ENCODE data around the gene STAT3.
"Not testable (repeated sequence)": the region's sequence is repeated elsewhere in the genome, so short reads cannot be mapped to it uniquely, and the experiment has no call there.

The STAT3 gene

DNA sequence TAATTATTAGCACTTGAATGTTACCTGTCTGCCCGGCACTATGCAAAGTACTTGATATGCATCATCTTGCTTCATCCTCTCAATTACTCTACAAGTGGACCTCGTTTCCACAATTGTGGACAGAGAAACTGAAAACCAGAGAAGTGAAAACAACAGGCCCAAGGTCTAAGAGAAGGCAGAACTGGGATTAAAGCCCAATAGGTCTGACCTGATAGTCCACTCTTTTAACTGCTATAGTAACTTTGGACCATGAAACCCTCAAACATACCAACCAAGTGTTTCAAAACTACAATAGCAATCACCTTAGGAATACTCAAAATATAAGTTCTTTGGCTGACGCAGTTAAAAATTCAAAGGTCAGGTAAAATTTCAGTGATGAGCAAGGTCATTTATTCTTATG is 7.3 kb downstream of the STAT3 start:
- no peak for DNase-seq (ENCODE audit: low read depth)

DNA sequence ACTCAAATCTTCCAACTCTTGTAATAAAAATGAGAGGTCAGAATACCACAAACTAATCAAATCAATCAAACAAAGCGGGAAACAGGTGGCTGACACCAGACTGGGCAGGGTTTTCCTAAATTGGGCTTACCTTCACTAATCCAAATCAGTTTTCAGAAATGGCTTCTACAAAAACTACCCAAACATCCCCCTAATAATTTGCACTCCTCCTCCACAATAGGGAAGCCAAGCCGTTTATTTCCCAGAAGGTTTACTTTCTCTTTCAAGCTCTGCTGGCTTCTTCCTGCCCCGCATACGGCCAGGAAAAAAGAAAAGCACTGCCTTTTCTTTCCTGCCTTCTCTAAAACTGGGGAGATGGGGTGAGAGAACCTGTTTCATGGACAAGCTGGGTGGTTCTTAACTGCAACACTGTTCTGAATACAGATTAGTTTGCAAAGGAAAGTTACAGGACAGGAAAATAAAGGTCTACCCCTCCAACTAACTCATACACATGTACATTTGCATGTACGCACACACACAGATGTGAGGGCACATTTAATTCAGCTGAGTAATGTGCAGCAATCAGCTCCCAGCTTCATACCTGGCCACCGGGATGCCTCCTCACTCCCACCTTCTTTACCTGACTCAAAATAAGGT is 9.2 kb downstream of the STAT3 start:
- no peak for DNase-seq (ENCODE audit: low read depth)

DNA sequence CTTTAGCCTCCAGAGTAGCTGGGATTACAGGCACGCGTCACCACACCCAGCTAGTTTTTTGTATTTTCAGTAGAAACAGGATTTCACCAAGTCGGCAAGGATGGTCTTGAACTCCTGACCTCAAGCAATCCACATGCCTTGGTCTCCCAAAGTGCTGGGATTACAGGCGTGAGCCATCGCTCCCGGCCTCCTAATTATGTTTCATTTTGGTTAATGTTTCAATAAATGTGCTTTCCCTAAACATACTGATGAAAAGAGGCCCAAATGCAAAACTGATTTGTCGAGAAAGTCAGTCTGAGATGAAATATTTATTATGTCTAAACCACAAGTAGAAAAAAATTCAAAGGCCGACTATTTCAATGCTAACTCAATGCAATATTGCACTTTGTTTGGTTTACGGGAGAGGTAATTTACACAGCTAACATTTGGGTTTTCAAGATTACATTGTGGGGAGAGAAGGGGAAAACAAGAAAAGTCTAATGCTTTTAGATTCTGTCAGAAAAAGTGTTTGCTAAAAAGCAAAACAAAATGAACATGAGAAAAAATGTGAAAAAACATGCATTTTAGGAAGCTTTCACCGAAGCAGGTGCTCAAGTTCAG is 9.8 kb downstream of the STAT3 start:
- no peak for DNase-seq (ENCODE audit: low read depth)

DNA sequence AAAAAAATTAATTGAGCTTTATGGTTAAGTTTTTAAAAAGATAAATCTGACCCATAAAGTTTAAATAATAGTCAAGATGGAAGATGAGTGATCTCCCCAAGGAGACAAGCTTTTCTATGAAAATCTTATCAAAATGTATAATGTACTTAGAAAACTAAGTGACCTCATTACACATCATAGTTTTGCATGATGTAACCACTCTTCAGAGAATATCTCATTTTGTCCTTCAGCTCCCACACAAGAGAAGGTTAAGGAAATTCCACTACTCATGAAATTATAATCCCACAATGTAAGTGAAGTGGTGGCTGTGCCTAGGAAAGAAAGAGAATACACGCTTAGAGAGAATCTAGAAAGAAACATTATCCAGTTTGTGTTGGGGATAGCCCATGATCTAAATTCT is 14.3 kb downstream of the STAT3 start:
- no peak for DNase-seq (ENCODE audit: low read depth)

DNA sequence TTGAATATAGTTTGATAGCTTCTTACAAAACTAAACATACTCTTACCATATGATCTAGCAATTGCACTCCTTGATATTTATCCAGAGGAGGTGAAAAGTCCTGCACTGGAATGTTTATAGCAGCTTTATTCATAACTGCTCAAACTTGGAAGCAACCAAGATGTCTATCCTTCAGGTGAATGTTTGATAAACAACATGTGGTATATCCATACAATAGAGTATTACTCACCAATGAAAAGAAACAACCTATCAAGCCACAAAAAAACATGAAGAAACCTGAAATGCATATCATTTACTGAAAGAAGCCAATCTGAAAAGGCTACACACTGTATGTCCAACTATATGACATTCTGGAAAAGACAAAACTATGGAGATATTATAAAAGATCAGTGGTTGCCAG is 16.1 kb downstream of the STAT3 start:
- DNase-seq (ENCODE audit: low read depth), result no peak

DNA sequence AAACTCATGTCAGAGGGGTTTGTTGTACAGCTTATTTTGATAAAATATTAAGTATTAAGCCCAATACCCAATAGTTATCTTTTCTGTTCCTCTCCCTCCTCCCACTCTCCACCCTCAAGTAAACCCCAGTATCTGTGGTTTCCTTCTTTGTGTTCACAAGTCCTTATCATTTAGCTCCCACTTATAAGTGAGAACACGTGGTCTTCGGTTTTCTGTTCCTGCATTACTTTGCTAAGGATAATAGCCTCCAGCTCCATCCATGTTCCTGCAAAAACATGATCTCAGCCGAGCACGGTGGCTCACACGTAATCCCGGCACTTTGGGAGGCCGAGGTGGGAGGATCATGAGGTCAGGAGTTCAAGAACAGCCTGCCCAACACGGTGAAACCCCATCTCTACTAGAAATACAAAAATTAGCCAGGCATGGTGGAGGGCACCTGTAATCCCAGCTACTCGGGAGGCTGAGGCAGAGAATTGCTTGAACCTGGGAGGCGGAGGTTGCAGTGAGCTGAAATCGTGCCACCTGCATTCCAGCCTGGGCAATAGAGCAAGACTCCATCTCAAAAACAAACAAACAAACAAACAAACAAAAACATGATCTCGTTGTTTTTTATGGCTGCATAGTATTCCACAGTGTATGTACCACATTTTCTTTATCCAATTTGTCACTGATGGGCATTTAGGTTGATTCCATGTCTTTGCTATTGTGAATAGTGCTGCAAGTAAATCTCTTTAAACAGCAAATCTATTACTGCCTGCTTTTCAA is 19.3 kb downstream of the STAT3 start:
- DNase-seq (ENCODE audit: low read depth), result peak; percentile 62

DNA sequence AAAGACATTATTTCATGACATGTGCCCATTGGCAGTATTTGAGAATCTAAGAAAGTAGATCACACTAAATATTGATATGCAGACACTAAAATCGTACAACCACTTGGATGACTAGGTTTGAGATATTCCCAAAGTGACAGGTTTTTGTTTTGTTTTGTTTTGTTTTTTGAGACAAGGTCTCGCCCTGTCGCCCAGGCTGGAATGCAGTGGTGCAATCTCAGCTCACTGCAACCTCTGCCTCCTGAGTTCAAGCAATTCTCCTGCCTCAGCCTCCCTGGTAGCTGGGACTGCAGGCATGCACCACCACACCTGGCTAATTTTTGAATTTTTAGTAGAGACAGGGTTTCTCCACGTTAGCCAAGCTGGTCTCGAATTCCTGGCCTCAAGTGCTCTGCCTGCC is 19.9 kb downstream of the STAT3 start:
- DNase-seq (ENCODE audit: low read depth), result not testable (repeated sequence)

DNA sequence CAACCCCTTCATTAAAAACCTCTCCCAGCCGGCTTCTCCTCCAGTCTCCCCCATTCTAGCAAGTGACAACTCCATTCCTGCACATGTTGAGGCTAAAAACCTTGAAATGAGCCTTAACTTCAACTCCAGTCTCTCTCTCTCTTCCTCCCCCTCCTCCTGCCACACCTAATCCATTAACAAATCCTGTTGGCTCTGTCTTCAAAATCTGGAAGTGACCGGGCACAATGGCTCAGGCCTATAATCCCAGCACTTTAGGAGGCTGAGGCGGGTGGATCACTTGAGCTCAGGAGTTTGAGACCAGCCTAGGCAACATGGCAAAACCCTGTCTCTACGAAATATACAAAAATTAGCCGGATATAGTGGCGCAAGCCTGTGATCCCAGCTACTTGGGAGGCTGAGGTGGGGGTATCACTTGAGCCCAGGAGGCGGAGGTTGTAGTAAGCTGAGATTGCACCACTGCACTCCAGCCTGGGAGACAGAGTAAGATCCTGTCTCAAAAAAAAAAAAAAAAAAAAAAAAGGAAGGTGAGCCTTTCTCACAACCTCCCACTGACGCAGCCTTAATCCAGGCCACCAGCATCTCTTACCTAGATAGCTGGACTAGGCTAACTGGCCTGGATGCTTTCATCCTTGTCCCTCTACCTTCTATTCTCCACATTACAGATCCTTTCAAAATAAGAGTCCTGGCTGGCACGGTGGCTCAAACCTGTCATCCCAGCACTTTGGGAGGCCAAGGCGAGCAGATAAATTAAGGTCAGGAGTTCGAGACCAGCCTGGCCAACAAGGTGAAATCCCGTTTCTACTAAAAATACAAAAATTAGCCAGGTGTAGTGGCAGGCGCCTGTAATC is 21.8 kb downstream of the STAT3 start:
- not testable (repeated sequence) for DNase-seq (ENCODE audit: low read depth)

DNA sequence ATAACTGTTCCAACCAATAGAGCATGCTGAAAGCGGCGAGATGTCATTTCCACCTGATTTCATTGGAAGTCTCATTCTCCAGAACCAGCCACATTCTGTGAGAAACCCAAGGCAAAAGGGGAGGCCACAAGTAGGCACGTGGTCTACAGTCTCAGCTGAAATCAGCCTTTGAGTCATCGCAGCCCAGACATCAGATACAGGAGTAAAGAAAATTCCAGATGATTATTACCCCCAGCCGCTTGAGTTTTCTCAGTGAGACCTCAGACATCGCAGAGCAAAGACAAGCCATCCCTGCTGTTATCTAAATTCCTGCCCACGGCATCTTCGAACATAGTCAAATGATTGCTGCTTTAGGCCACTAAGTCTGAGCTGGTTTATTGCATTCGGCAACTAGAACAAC is 23.1 kb downstream of the STAT3 start:
- no peak for DNase-seq (ENCODE audit: low read depth)

DNA sequence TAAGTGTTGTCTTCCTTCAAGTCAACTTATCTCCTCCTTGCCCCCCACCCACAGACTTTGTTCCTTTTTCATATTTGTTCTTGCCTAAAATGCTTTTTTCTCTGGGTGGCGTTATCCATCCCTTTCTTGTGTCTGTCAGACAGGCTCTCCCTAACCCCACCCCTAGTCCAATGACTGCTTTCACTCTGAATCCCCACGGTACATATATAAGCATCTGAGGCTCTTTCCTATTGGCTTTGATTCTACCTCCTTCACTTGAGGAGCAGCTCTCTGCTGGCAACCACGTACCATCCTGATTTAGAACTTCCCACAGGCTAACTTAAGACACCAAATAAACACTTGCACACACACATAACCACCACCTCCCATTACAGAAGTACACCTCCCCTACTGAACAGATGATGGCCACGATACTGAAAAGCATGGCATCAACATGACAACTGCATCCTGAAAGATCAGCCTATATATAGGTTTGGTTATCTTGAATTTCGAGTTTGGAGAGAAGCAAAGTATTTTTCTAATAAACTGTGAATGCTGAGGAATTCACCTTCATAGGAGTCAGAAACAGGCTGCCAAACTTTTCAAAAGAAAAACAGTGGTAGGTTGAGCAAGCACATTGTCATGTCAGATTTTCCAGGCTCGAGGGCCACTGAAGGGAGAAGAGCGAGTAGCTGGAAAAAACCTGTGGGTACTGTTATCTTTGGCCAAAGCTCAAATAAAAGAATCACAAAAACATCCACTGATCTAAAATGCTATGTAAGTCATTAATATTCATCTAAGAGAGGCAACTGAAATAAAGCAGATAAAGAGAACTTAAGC is 24.3 kb downstream of the STAT3 start:
- peak; percentile 68 for DNase-seq (ENCODE audit: low read depth)

DNA sequence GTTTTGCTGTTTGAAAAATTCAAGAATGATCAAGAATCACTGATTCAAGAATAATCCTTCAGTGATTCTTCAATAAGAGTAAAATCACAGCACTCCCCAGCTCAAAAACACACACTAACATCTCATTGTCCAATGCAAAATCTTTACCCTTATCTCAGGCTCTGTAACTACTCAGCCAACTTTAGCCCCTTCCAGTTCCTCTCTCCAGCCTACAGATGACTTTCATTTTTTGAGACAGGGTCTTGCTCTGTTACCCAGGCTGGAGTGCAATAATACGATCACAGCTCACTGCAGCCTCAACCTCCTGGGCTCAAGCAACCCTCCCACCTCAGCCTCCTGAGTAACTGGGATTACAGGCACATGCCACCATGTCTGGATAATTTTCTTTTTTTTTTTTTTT is 25.0 kb downstream of the STAT3 start:
- DNase-seq (ENCODE audit: low read depth), result no peak

DNA sequence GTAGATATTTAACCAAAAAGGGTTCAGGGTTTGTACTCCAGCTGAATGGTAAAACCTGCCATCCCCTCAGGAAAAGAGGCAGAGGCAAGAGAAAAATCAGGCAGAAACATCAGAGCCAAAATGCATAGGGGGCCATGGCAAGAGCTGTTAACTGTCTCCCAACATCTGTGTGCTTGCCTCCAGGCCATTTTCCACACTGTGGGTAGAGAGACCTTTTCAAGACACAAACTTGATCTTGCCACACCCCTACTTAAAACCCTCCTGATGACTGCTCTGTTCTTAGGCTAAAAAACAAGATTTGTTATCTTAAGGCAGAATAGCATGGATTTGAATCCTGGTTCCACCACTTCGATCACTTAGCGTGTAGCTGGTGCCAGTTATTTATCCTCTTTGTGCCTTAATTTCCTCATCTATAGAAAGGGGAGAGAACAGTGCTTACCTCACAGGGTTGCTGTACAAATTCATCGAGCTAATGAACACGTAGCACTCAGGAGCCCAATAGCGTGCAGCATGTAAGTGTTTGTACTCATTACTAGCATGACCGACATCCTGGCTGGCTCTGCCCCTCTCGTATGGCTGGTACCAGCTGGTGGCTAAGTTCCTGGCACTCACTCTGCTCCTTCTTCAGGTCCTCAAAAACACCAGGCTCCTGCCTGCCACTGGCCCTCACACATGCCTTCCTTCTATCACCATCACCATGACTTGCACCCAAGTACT is 25.8 kb downstream of the STAT3 start:
- no peak for DNase-seq (ENCODE audit: low read depth)

DNA sequence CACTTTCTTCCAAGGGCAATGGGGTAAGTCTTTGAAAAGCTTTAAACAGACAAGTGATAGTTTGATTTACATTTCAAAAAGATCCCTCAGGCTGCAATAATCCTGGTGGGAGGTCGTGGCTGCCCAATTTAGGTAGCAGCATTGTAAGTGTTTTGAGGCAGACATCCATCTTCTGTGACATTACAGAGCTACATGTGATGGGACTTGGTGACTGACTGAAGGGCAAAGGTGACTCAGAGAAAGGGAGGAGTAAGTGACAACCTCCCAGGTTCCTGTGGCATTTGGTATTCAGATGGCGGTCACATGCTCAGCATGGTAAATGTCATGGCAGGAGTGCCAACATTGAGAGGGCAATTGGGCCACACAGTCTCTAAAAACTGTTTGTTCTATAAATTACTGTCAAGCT is 26.5 kb downstream of the STAT3 start:
- no peak for DNase-seq (ENCODE audit: low read depth)

DNA sequence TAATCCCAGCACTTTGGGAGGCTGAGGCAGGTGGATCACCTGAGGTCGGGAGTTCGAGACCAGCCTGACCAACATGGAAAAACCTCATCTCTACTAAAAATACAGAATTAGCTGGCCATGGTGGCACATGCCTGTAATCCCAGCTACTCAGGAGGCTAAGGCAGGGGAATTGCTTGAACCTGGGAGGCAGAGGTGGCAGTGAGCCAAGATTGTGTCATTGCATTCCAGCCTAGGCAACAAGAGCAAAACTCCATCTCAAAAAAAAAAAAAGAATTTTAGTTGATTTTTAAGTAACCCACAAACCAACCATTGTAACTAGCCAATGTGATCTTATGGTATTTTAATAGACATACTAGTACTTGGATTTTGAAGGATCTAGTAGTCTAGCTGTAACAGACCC is 27.9 kb downstream of the STAT3 start:
- not testable (repeated sequence) for DNase-seq (ENCODE audit: low read depth)

DNA sequence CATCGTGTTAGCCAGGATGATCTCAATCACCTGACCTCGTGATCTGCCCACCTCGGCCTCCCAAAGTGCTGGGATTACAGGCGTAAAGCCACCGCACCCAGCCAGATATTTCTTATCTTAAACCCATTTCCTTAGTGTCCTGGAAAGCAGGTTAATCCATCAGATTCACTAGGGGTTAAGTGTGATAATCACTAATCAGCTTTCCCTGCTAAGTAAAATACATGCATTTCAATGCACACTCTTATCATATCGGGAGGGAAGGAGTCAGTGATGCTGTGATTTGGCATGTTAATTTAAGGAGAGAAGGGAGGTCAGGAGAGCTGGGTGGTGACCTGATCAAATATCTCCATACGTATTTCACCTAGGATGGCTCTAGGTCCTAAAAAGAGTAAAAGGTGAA is 29.1 kb downstream of the STAT3 start:
- DNase-seq (ENCODE audit: low read depth), result no peak

DNA sequence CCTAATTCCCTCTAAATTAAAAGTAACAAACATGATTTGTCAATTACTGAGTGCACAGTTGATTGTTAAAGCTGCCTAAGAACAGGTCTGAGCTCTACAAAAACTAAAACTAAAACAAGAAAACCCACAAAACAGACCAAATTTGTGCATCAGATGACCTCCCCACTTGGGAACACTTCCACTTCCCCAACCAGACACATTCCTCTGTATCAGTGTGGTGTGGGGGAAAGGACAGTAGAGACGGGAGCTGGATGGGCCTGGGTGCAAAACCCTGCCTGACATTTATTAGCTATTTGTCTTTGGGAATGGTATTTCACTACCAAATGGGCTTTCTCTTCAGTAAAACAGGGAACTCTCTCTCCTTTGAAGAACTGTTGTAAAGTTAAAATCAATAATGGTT is 29.8 kb downstream of the STAT3 start:
- no peak for DNase-seq (ENCODE audit: low read depth)

DNA sequence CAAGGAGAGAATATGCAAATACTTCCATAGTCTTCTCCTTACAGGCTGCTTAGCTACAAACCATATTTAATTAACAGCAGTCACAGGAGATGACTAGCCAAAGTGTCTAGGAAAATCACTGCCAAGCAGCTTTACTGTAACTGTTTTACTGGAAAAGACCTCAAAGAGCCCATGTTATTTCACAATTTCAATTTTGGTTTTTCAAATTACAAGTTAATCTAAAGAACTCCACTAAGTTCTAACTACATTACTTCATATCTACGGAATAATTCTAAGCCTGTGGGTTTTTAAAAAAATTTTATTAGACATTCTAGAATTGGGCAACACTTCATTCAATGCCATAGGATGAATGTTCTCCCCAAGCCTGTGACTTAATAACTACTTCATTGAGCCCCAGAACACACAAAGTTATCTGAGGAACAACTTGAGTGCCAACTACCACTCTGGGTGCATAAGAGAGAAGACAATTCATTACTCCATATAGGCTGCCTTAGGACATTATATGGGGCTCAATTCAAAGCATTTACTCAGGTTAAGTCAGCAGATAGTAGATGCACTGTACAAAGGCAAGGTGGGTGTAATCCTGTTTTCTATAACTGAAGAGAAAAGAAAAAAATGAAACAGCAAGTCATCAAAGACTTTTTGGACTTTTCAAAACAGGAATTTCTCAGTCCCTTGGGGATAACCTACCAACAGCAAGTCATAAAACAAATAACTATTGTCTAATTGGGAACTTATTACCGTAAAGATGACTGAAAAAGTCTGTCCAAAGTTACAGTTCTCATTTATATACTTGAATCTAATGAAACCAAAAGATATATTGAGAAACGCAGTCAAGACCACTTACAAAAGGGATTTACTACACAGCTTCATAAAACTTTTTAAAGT is 33.0 kb downstream of the STAT3 start:
- no peak for DNase-seq (ENCODE audit: low read depth)

DNA sequence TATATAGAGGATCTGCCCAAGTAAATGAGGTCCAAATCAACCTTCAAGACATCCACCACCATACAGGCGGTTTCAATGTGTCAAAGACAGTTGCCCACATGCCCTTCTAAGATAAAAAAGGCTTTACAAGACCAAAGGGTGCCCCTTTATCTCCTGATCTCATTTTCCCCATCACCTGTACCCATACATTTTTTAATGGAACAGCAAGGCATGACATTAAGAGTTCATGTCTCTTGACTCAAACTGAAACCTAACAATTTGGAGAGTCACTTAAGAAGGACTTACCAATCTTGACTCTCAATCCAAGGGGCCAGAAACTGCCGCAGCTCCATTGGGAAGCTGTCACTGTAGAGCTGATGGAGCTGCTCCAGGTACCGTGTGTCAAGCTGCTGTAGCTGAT is 40.1 kb downstream of the STAT3 start:
- DNase-seq (ENCODE audit: low read depth), result no peak

DNA sequence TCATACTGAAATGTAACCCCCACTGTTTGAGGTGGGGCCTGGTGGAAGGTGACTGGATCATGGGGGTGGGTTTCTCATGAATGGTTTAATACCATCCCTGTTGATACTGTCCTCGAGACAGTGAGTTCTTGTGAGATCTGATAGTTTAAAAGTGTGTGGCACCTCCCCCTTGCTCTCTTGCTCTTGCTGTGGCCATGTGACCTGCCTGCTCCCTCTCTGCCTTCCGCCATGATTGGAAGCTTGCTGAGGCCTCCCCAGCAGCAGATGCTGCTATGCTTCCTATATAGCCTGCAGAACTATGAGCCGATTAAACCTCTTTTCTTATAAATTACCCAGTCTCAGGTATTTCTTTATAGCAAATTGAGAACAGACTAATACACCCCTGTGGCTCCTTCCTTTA is 40.6 kb downstream of the STAT3 start:
- DNase-seq (ENCODE audit: low read depth), result no peak

DNA sequence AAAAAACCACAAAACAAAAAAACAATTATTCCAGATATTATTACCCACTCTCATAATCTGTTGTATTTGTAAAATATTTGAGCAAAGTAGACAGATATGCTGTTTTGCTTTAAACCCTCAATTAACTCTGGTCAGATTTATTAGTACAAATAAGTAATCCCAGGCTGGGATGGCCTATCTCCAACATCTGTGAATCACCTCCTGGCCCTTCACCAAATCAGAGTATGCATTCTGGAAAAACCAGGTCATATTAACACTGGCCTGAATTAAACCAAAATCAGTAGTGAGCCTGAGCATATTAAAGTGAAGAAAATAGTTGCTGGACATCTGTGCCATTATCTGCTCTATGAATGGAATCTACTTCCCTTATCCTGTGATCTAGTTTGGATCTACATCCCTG is 41.0 kb downstream of the STAT3 start:
- DNase-seq (ENCODE audit: low read depth), result no peak

Measured in CMK (cell line).